OCI-LY7 (cell line): ENCODE measurements around the gene MAP2K1. TPM values are rescaled to one million over a fixed set of nuclear protein-coding genes. Genes with fewer than 3 reads are reported as not detected.

ENCODE experiments used
- BruUV-seq: library from RNA; stranded (reverse); fragments of 400-500 nt; replicated peaks from 2 replicates; lab custom pipeline; 2021; lab: Mats Ljungman, UMichigan
- CTCF ChIA-PET: fragments of 300-600 bp; sonication (Branson Sonifier 250); formaldehyde crosslinking; loops from one replicate; lab custom pipeline; 2022; ENCODE audit warnings: antibody characterized with exemption; ENCODE audit not compliant: unreplicated experiment; lab: Charles Lee
- POLR2A ChIA-PET: fragments of 300-600 bp; sonication (Branson Sonifier 250); formaldehyde crosslinking; loops from one replicate; lab custom pipeline; 2022; ENCODE audit warnings: antibody characterized with exemption; lab: Charles Lee
- DNase-seq: peaks from one replicate; pipeline ENCODE4 v3.0.0-alpha.2; 2015; ENCODE audit warnings: low spot score
- H2AFZ ChIP-seq: fragments of 200-600 bp; sonication (generic), shearing (Covaris generic); 2 replicates; pipeline ENCODE4 v1.6.1; 2014; ENCODE audit warnings: mild to moderate bottlenecking, antibody characterized with exemption, low read length, moderate library complexity
- H3K27ac ChIP-seq: fragments of 200-600 bp; sonication (generic); 2 replicates; pipeline ENCODE4 v1.5.1; 2014; ENCODE audit warnings: mixed run types, low read depth, mild to moderate bottlenecking, moderate library complexity, low read length, inconsistent platforms; ENCODE audit not compliant: poor library complexity, severe bottlenecking
- H3K36me3 ChIP-seq: fragments of 200-600 bp; sonication (generic); 2 replicates; pipeline ENCODE4 v1.6.1; 2014; ENCODE audit warnings: mild to moderate bottlenecking, antibody characterized with exemption, low read length, moderate library complexity, mixed read lengths; ENCODE audit not compliant: insufficient read depth
- H3K4me1 ChIP-seq: fragments of 200-600 bp; sonication (generic); 2 replicates; pipeline ENCODE4 v1.5.1; 2014; ENCODE audit warnings: mild to moderate bottlenecking, low read length; ENCODE audit not compliant: insufficient read depth, poor library complexity, severe bottlenecking
- H3K4me2 ChIP-seq: fragments of 200-600 bp; sonication (generic); 2 replicates; pipeline ENCODE4 v1.6.1; 2014; ENCODE audit warnings: mild to moderate bottlenecking, low read length
- H3K4me3 ChIP-seq: fragments of 200-600 bp; sonication (generic); 2 replicates; pipeline ENCODE4 v1.5.1; 2014; ENCODE audit warnings: mild to moderate bottlenecking, low read depth, low read length; ENCODE audit not compliant: poor library complexity, severe bottlenecking
- H3K79me2 ChIP-seq: fragments of 200-600 bp; sonication (generic); 2 replicates; pipeline ENCODE4 v1.6.1; 2016; ENCODE audit warnings: low read depth, mild to moderate bottlenecking, low read length, moderate library complexity, mixed read lengths; ENCODE audit not compliant: insufficient read depth
- H3K9me2 ChIP-seq: fragments of 200-600 bp; sonication (generic); 2 replicates; pipeline ENCODE4 v1.6.1; 2016; ENCODE audit warnings: mild to moderate bottlenecking, low read length, mixed read lengths; ENCODE audit not compliant: insufficient read depth
- H3K9me3 ChIP-seq: fragments of 200-600 bp; sonication (generic); 2 replicates; pipeline ENCODE4 v1.6.1; 2014; ENCODE audit warnings: mild to moderate bottlenecking, mixed run types, low read length, mixed read lengths
- H4K20me1 ChIP-seq: fragments of 200-600 bp; sonication (generic); 2 replicates; pipeline ENCODE4 v1.6.1; 2014; ENCODE audit warnings: mild to moderate bottlenecking, antibody characterized with exemption, low read length, moderate library complexity, mixed read lengths; ENCODE audit not compliant: insufficient read depth
- CTCF ChIP-seq: fragments of 200-600 bp; sonication (generic); conservative IDR thresholded peaks from 2 replicates; pipeline ENCODE4 v1.5.1; 2014; ENCODE audit warnings: mild to moderate bottlenecking, antibody characterized with exemption, low read length, moderate library complexity, mixed read lengths
- EZH2phosphoT487 ChIP-seq: fragments of 200-600 bp; sonication (generic); IDR thresholded peaks from 2 replicates; pipeline ENCODE4 v1.6.1; 2018; ENCODE audit warnings: low read depth, borderline replicate concordance, mild to moderate bottlenecking, mixed run types, antibody characterized with exemption, low read length, moderate library complexity, mixed read lengths
- intact Hi-C: fragments of 100-400 bp; cut with micrococcal nuclease; formaldehyde crosslinking; loops from one replicate; pipeline ENCODE4 v1.10.0; 2022; ENCODE audit not compliant: unreplicated experiment
- total RNA-seq, 2 experiments: library from RNA; depleted of rRNA in 1 of 2; stranded (reverse); fragments of >200 nt in 1 of 2; shearing (Covaris generic) in 1 of 2; gene quantifications; 2 replicates each; pipeline ENCODE4 v1.2.3, GENCODE V29; 2014 to 2022

Gene MAP2K1
- total RNA-seq, 2 experiments from 2014 or later, result 37.2 to 95.8 TPM

- Histone ChIP-seq H3K9me2 (no peaks in the 10 kb centered on the region), H3K36me3 (peaks cover 65% of the 10 kb centered on the region), H4K20me1 (peaks cover 35% of the 10 kb centered on the region), H3K79me2 (peaks cover 88% of the 10 kb centered on the region), H3K9me3 (no peaks in the 10 kb centered on the region), H3K4me1 (peaks cover 56% of the 10 kb centered on the region), H3K27ac (peak overlapping the region; percentile 85), H2AFZ (no peak overlapping the region), H3K4me3 (peak overlapping the region; percentile 100), H3K4me2 (peak overlapping the region; percentile 78)
- ChIA-PET CTCF (no interaction called here), POLR2A (interaction anchor here (0.6 to 1.2 kb wide), 4 partner anchors 12 to 184 kb away, joined by 3 to 6 read pairs (median 4); no protein-coding TSS in a partner anchor)
- TF ChIP-seq EZH2phosphoT487 (no peak), CTCF (no peak)
- intact Hi-C loops, result loop anchor here (10.0 kb wide), 3 partner anchors 201 to 1021 kb away; partner anchors contain the start of genes C15orf61 and SMAD6
- DNase-seq, result peak; percentile 9
- BruUV-seq, result TSS peak; percentile 64
These were observed 117.3 kb downstream of the MAP2K1 start for GRCh38 chr15:66503780-66504562.

GRCh38 chr15:66504563-66505429, 118.1 kb downstream of the MAP2K1 start, which contains the start of the genes RPL4 and ZWILCH:
TSS of gene RPL4 (minus strand) at chr15:66504855. CDS start at chr15:66504790, 65 bp downstream.
TSS of gene ZWILCH (plus strand) at chr15:66505326. CDS start at chr15:66505339, 13 bp downstream.
- peaks cover 94% of the 10 kb centered on the region for H3K79me2 ChIP-seq
- CTCF ChIA-PET, result interaction anchor here (1.0 kb wide), 1 partner anchor 8 kb away, joined by 4 read pairs; no protein-coding TSS in a partner anchor
- peak; percentile 91 for DNase-seq

More at GRCh38 chr15:66504563-66505429, 118.1 kb downstream of the MAP2K1 start, which contains the start of the genes RPL4 and ZWILCH:
- no TSS peak for BruUV-seq
- intact Hi-C loops, result loop anchor here (10.0 kb wide), 3 partner anchors 200 to 1020 kb away; partner anchors contain the start of genes C15orf61 and SMAD6
- Histone ChIP-seq H3K9me2 (no peaks in the 10 kb centered on the region), H3K4me2 (peak within 1 kb of the TSS; percentile 78), H2AFZ (peak within 1 kb of the TSS; percentile 86), H3K27ac (peak within 1 kb of the TSS; percentile 85), H3K36me3 (peaks cover 63% of the 10 kb centered on the region), H3K4me3 (peak within 1 kb of the TSS; percentile 100), H3K4me1 (peaks cover 53% of the 10 kb centered on the region), H3K9me3 (no peaks in the 10 kb centered on the region), H4K20me1 (peaks cover 35% of the 10 kb centered on the region)
- no peak for TF ChIP-seq CTCF
- TF ChIP-seq EZH2phosphoT487, result no peak
- POLR2A ChIA-PET, result interaction anchor here (0.7 to 1.2 kb wide), 7 partner anchors 11 to 211 kb away, joined by 3 to 6 read pairs (median 4); no protein-coding TSS in a partner anchor
